Tibial artery (tissue), 4 donors: ENCODE results near the gene PIK3R5.

Experiments
- DNase-seq, 2 donors: peaks; one replicate each; pipeline ENCODE4 v3.0.0-alpha.2; 2019
- H3K27ac ChIP-seq, 2 donors: fragments of 200-600 bp; sonication (generic) in 1 of 2; 1 replicate in 1 of 2; 2 replicates in 1 of 2; pipeline ENCODE4 v1.5.1; 2018 to 2019; ENCODE audit warnings: mild to moderate bottlenecking in 1 of 2
- H3K27me3 ChIP-seq, 2 donors: fragments of 200-600 bp; sonication (generic) in 1 of 2; one replicate each; pipeline versions ENCODE4 v1.5.1 to v1.6.0; 2016 to 2019
- H3K36me3 ChIP-seq, 3 donors: fragments of 200-600 bp; sonication (generic) in 2 of 3; one replicate each; pipeline ENCODE4 v1.5.1; 2016 to 2019; ENCODE audit warnings: mild to moderate bottlenecking in 2 of 3
- H3K4me1 ChIP-seq, 4 donors: fragments of 200-600 bp; sonication (generic) in 2 of 4; 1 replicate in 3 of 4; 2 replicates in 1 of 4; pipeline ENCODE4 v1.5.1; 2016 to 2019
- H3K4me3 ChIP-seq, 2 donors: fragments of 200-600 bp; sonication (generic) in 1 of 2; 1 replicate in 1 of 2; 2 replicates in 1 of 2; pipeline ENCODE4 v1.5.1; 2018 to 2019; ENCODE audit warnings: mild to moderate bottlenecking in 2 of 2
- H3K9me3 ChIP-seq, 3 donors: fragments of 200-600 bp; sonication (generic) in 1 of 3; one replicate each; pipeline ENCODE4 v1.5.1; 2016 to 2019
- CTCF ChIP-seq, 2 experiments: fragments of 200-600 bp in 1 of 2; fragments of 450-650 bp in 1 of 2; IDR thresholded peaks; one replicate each; pipeline ENCODE4 v1.5.1; 2017 to 2019; ENCODE audit warnings: antibody characterized with exemption in 2 of 2, mild to moderate bottlenecking in 1 of 2, moderate library complexity in 1 of 2
- intact Hi-C: fragments of 100-400 bp; cut with DNase I; formaldehyde crosslinking; loops from one replicate; pipeline ENCODE4 v1.15.0; 2023; ENCODE audit warnings: low total_unique reads

The PIK3R5 gene

GRCh38 chr17:8965394-8966168 lies at the start of gene PIK3R5:
Gene PIK3R5 (minus strand): TSS chr17:8965707. CDS start chr17:8911494, 54,213 bp downstream.
- peak; percentile 45 to 72 for DNase-seq
- intact Hi-C loops: no loop called here
- Histone ChIP-seq H3K36me3 (no peaks in the 10 kb centered on the region), H3K4me3 (peak within 1 kb of the TSS; percentile 41 to 47), H3K27ac (no peak within 1 kb of the TSS), H3K4me1 (peaks cover 0 to 8% (median 7%) of the 10 kb centered on the region in 4 donors), H3K9me3 (no peaks in the 10 kb centered on the region), H3K27me3 (peaks cover 0 to 68% of the 10 kb centered on the region in 2 donors)
- no peak for TF ChIP-seq CTCF (IDR thresholded peaks at IDR 0.05)

GRCh38 chr17:9011001-9011400 lies 45.5 kb upstream of the PIK3R5 start:
- no peak for TF ChIP-seq CTCF (IDR thresholded peaks at IDR 0.05)
- H3K27ac ChIP-seq: no peak overlapping the region
- intact Hi-C loops: no loop called here
- no peak overlapping the region for H3K4me3 ChIP-seq
- H3K9me3 ChIP-seq: no peaks in the 10 kb centered on the region
- DNase-seq: no peak
- H3K27me3 ChIP-seq: peaks cover 0 to 3% of the 10 kb centered on the region in 2 donors
- H3K36me3 ChIP-seq: no peaks in the 10 kb centered on the region
- H3K4me1 ChIP-seq: no peaks in the 10 kb centered on the region

GRCh38 chr17:9009737-9010136 lies 44.2 kb upstream of the PIK3R5 start:
- H3K27me3 ChIP-seq: peaks cover 0 to 16% of the 10 kb centered on the region in 2 donors
- no peak overlapping the region for H3K4me3 ChIP-seq
- TF ChIP-seq CTCF (IDR thresholded peaks at IDR 0.05): no peak
- H3K36me3 ChIP-seq: no peaks in the 10 kb centered on the region
- DNase-seq: peak in 1 of 2 donors; percentile 21
- no peaks in the 10 kb centered on the region for H3K9me3 ChIP-seq
- H3K4me1 ChIP-seq: no peaks in the 10 kb centered on the region
- no peak overlapping the region for H3K27ac ChIP-seq
- intact Hi-C loops: loop anchor here (10.0 kb wide), 1 partner anchor 165 kb away; no protein-coding TSS in a partner anchor

GRCh38 chr17:9009096-9009495 lies 43.6 kb upstream of the PIK3R5 start:
- Histone ChIP-seq H3K27ac (no peak overlapping the region), H3K4me1 (peaks cover 0 to 6% (median 5%) of the 10 kb centered on the region in 4 donors), H3K4me3 (no peak overlapping the region), H3K36me3 (no peaks in the 10 kb centered on the region), H3K9me3 (no peaks in the 10 kb centered on the region), H3K27me3 (peaks cover 0 to 23% of the 10 kb centered on the region in 2 donors)
- peak in 1 of 2 donors; percentile 29 for DNase-seq
- TF ChIP-seq CTCF (IDR thresholded peaks at IDR 0.05): no peak
- intact Hi-C loops: loop anchor here (10.0 kb wide), 1 partner anchor 166 kb away; no protein-coding TSS in a partner anchor

GRCh38 chr17:9007052-9007714 lies 41.7 kb upstream of the PIK3R5 start:
- TF ChIP-seq CTCF (IDR thresholded peaks at IDR 0.05): no peak
- Histone ChIP-seq H3K36me3 (no peaks in the 10 kb centered on the region), H3K4me3 (no peak overlapping the region), H3K27me3 (peaks cover 0 to 33% of the 10 kb centered on the region in 2 donors), H3K9me3 (no peaks in the 10 kb centered on the region), H3K27ac (no peak overlapping the region), H3K4me1 (peaks cover 0 to 19% (median 14%) of the 10 kb centered on the region in 4 donors)
- intact Hi-C loops: loop anchor here (10.0 kb wide), 1 partner anchor 168 kb away; no protein-coding TSS in a partner anchor
- DNase-seq: no peak
